Gastrocnemius medialis (tissue), 4 donors: ENCODE results near the gene SMG6. TPM values are rescaled to one million over a fixed set of nuclear protein-coding genes. Genes with fewer than 3 reads are reported as not detected.

Source experiments
- ATAC-seq, 2 donors: fragments of 150-250 bp; one replicate each; pipeline ENCODE4 v1.9.1; 2016
- DNase-seq, 2 donors: peaks; one replicate each; pipeline ENCODE4 v3.0.0-alpha.2; 2019
- H3K27ac ChIP-seq, 4 donors: fragments of 200-600 bp; sonication (generic); 1 replicate in 1 of 4; 2 replicates in 3 of 4; pipeline ENCODE4 v1.5.1; 2016 to 2018; ENCODE audit warnings: mild to moderate bottlenecking in 2 of 4, moderate library complexity in 1 of 4
- H3K27me3 ChIP-seq, 3 donors: fragments of 200-600 bp; sonication (generic) in 2 of 3; 1 replicate in 1 of 3; 2 replicates in 2 of 3; pipeline versions ENCODE4 v1.5.1 to v1.6.0; 2016 to 2019; ENCODE audit warnings: mild to moderate bottlenecking in 1 of 3, moderate library complexity in 1 of 3
- H3K36me3 ChIP-seq, 2 donors: fragments of 200-600 bp; sonication (generic) in 1 of 2; one replicate each; pipeline ENCODE4 v1.5.1; 2017 to 2018
- H3K4me1 ChIP-seq, 2 donors: fragments of 200-600 bp; sonication (generic) in 1 of 2; one replicate each; pipeline ENCODE4 v1.5.1; 2016 to 2017; ENCODE audit warnings: mild to moderate bottlenecking in 2 of 2
- H3K4me3 ChIP-seq, 4 donors: fragments of 200-600 bp; sonication (generic) in 3 of 4; 1 replicate in 1 of 4; 2 replicates in 3 of 4; pipeline ENCODE4 v1.5.1; 2016 to 2019; ENCODE audit warnings: mild to moderate bottlenecking in 2 of 4
- H3K9me3 ChIP-seq, 3 donors: fragments of 200-600 bp; sonication (generic) in 2 of 3; 1 replicate in 1 of 3; 2 replicates in 2 of 3; pipeline ENCODE4 v1.5.1; 2016 to 2019
- POLR2A ChIP-seq, 2 donors: fragments of 450-650 bp; IDR thresholded peaks; one replicate each; pipeline ENCODE4 v1.6.1; 2017; ENCODE audit warnings: antibody characterized with exemption in 2 of 2, mild to moderate bottlenecking in 2 of 2, moderate library complexity in 2 of 2
- in situ Hi-C, 4 donors: fragments of 200-750 bp; cut with MboI; loops; one replicate each; pipeline versions ENCODE4 v1.15.0 to v1.8.0; 2017; ENCODE audit warnings: low sequenced_read_pairs in 4 of 4
- intact Hi-C: fragments of 100-400 bp; cut with DNase I; formaldehyde crosslinking; loops from one replicate; pipeline ENCODE4 v1.15.1; 2023; ENCODE audit warnings: low total_unique reads
- total RNA-seq, 4 donors: library from RNA; depleted of rRNA; stranded (reverse); fragments of >200 nt; gene quantifications; one replicate each; pipeline versions ENCODE4 v1.1.0 to v1.2.3, GENCODE V29; 2016
- TF ChIP-seq, protein P1 (sequence below), 5 experiments: fragments of 450-650 bp in 3 of 5; fragments of 200-600 bp in 2 of 5; sonication (generic) in 2 of 5; IDR thresholded peaks in 4 of 5; conservative IDR thresholded peaks in 1 of 5; 1 replicate in 4 of 5; 2 replicates in 1 of 5; pipeline ENCODE4 v1.5.1; 2016 to 2019; ENCODE audit warnings: antibody characterized with exemption in 5 of 5, mild to moderate bottlenecking in 3 of 5, moderate library complexity in 3 of 5

SMG6 gene
- total RNA-seq, 4 donors from 2014 or later = 20.5 to 27.8 (median 23.0) TPM

DNA sequence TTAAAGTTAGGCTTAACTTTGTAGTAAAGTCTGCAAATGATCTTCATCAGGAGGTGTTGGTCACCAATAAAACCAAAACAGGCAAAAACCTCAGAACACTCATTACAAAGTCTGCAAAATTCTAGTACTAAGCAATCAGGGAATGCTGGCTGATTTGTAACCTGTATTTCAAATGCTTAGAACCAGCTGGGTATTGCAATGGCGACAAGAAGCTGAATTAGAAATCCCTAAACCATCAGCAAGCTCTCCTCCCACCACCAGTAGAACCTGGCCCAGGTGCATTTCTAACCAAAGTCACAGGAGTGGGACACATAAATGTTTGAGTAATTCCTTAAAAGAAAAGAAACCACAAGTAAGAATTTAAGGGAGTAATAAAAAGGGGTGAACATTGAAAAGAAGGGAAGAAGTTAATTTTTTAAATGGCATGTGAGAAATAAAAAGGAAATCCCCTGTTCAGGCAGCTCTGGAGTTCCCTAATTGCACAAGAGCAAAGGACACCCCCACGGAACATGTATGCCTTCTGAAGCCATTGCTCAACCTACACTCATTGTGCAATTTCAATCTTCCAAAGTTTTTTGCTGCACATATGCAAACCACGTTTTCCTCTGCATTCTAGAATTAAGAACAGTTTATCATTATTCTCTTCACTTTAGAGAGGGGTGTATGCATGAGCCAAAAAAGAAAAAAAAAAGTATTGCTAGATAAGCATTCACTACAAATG lies 145.8 kb downstream of the SMG6 start:
- Histone ChIP-seq H3K4me1 (no peaks in the 10 kb centered on the region), H3K27ac (no peak overlapping the region), H3K4me3 (no peak overlapping the region), H3K9me3 (no peaks in the 10 kb centered on the region), H3K27me3 (no peaks in the 10 kb centered on the region), H3K36me3 (peaks cover 0 to 18% of the 10 kb centered on the region in 2 donors)
- intact Hi-C loops (no loop called here), in situ Hi-C loops (no loop called here)
- TF ChIP-seq POLR2A (IDR thresholded peaks at IDR 0.05) = no peak
- TF ChIP-seq, protein P1, sequence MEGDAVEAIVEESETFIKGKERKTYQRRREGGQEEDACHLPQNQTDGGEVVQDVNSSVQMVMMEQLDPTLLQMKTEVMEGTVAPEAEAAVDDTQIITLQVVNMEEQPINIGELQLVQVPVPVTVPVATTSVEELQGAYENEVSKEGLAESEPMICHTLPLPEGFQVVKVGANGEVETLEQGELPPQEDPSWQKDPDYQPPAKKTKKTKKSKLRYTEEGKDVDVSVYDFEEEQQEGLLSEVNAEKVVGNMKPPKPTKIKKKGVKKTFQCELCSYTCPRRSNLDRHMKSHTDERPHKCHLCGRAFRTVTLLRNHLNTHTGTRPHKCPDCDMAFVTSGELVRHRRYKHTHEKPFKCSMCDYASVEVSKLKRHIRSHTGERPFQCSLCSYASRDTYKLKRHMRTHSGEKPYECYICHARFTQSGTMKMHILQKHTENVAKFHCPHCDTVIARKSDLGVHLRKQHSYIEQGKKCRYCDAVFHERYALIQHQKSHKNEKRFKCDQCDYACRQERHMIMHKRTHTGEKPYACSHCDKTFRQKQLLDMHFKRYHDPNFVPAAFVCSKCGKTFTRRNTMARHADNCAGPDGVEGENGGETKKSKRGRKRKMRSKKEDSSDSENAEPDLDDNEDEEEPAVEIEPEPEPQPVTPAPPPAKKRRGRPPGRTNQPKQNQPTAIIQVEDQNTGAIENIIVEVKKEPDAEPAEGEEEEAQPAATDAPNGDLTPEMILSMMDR (IDR thresholded peaks at IDR 0.05 in 4 of 5, conservative IDR thresholded peaks at IDR 0.05 in 1 of 5) = no peak
- DNase-seq (no peak), ATAC-seq (peak in 1 of 2 donors; percentile 70)

- peak; percentile 39 to 50 for ATAC-seq
Measured at GRCh38 chr17:2157081-2157480, 146.5 kb downstream of the SMG6 start.

DNA sequence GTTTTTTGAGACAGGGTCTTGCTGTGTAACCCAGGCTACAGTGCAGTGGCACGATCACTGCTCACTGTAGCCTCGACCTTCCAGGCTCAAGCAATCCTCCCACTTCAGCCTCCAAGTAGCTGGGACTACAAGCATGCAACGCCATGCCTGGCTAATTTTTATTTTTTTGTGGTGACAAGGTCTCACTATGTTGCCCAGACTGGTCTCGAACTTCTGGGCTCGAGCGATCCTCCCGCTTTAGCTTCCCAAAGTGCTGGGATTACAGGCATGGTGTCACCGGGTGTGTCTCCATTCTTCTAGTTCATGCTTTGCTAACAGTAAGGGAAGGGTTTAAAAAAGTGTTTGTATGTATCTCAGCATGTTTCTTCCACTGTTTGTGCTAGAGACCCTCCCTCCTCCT lies 146.9 kb downstream of the SMG6 start:
- no peaks in the 10 kb centered on the region for H3K4me1 ChIP-seq
- intact Hi-C loops = no loop called here
- H3K27ac ChIP-seq = peak overlapping the region in 1 of 4 donors; percentile 4
- TF ChIP-seq, protein P1 (IDR thresholded peaks at IDR 0.05 in 4 of 5, conservative IDR thresholded peaks at IDR 0.05 in 1 of 5) = no peak
- TF ChIP-seq POLR2A (IDR thresholded peaks at IDR 0.05) = no peak
- in situ Hi-C loops = no loop called here
- H3K36me3 ChIP-seq = peaks cover 0 to 17% of the 10 kb centered on the region in 2 donors
- H3K4me3 ChIP-seq = no peak overlapping the region
- H3K27me3 ChIP-seq = no peaks in the 10 kb centered on the region
- DNase-seq (no peak), ATAC-seq (no peak)
- H3K9me3 ChIP-seq = no peaks in the 10 kb centered on the region

More at GRCh38 chr17:2157081-2157480, 146.5 kb downstream of the SMG6 start:
- in situ Hi-C loops = no loop called here
- Histone ChIP-seq H3K4me3 (no peak overlapping the region), H3K27ac (peak overlapping the region in 1 of 4 donors; percentile 4), H3K4me1 (no peaks in the 10 kb centered on the region), H3K27me3 (no peaks in the 10 kb centered on the region), H3K9me3 (no peaks in the 10 kb centered on the region), H3K36me3 (peaks cover 0 to 17% of the 10 kb centered on the region in 2 donors)
- TF ChIP-seq, protein P1 (IDR thresholded peaks at IDR 0.05 in 4 of 5, conservative IDR thresholded peaks at IDR 0.05 in 1 of 5) = no peak
- TF ChIP-seq POLR2A (IDR thresholded peaks at IDR 0.05) = no peak
- intact Hi-C loops = no loop called here
- no peak for DNase-seq

DNA sequence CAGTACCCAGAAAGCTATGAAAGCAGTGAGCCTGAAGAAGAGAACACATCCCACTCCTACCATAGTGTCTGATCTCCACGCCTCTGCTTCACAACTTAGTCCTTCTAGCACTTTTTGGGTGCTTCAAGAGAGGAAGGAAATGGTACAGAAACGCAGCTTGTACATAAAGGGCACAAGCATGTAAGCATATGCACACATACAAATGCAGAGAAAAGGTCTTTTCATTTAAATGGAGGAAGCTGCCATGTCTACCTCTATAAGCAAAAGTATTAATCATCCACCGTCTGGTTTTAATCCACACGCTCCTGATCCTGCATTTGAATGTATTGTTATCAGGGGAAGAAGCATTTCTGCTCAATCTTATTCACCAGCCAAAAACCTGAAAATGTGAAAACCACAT lies 148.0 kb downstream of the SMG6 start:
- in situ Hi-C loops = no loop called here
- DNase-seq = no peak
- no peak for TF ChIP-seq POLR2A (IDR thresholded peaks at IDR 0.05)
- TF ChIP-seq, protein P1 (IDR thresholded peaks at IDR 0.05 in 4 of 5, conservative IDR thresholded peaks at IDR 0.05 in 1 of 5) = no peak
- no peak overlapping the region for H3K27ac ChIP-seq
- intact Hi-C loops = no loop called here
- no peaks in the 10 kb centered on the region for H3K27me3 ChIP-seq
- no peaks in the 10 kb centered on the region for H3K4me1 ChIP-seq
- no peak for ATAC-seq
- H3K4me3 ChIP-seq = no peak overlapping the region
- H3K9me3 ChIP-seq = no peaks in the 10 kb centered on the region
- peaks cover 0 to 17% of the 10 kb centered on the region in 2 donors for H3K36me3 ChIP-seq
